ENCODE measurements around the gene SLC25A27.

Gene SLC25A27

DNA sequence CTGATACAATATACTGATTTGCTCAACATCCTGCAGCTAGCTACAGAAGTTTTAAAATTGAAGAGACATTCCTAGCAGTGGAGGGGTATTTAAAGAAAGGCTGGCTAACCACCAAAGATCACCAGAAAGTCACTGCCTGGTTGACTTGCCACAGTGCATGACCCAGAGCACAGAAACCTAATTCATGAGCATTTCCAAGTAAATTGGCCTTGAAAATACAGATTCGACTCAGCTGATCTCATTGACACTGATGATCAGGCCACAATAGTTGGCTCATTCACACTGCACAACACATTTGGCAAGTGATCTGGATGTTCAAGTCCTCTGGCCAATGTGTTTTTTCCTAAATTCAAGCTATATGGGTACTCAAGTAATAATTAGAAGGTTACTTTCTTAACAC is 21.6 kb downstream of the SLC25A27 start:
- no peaks in the 10 kb centered on the region for H3K36me3 ChIP-seq (replicated peaks; ENCODE audit: insufficient read depth, low read length)
- H3K9me2 ChIP-seq (replicated peaks; ENCODE audit: insufficient read depth, low read length) = no peaks in the 10 kb centered on the region
- no peaks in the 10 kb centered on the region for H3K27me3 ChIP-seq (replicated peaks; ENCODE audit: insufficient read depth, low read length)
- H3K4me1 ChIP-seq (ENCODE audit: low read length) = no peaks in the 10 kb centered on the region
- TF ChIP-seq EZH2phosphoT487 (IDR thresholded peaks at IDR 0.05; ENCODE audit: low read length) = no peak
- no peak for TF ChIP-seq EZH2 (optimal IDR thresholded peaks at IDR 0.05; ENCODE audit: low read depth, low read length)
- TF ChIP-seq, protein P1, sequence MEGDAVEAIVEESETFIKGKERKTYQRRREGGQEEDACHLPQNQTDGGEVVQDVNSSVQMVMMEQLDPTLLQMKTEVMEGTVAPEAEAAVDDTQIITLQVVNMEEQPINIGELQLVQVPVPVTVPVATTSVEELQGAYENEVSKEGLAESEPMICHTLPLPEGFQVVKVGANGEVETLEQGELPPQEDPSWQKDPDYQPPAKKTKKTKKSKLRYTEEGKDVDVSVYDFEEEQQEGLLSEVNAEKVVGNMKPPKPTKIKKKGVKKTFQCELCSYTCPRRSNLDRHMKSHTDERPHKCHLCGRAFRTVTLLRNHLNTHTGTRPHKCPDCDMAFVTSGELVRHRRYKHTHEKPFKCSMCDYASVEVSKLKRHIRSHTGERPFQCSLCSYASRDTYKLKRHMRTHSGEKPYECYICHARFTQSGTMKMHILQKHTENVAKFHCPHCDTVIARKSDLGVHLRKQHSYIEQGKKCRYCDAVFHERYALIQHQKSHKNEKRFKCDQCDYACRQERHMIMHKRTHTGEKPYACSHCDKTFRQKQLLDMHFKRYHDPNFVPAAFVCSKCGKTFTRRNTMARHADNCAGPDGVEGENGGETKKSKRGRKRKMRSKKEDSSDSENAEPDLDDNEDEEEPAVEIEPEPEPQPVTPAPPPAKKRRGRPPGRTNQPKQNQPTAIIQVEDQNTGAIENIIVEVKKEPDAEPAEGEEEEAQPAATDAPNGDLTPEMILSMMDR (IDR thresholded peaks at IDR 0.05; ENCODE audit: low read length) = no peak
- no peak overlapping the region for H3K27ac ChIP-seq (ENCODE audit: low read length)
- DNase-seq = no peak
- H3K4me3 ChIP-seq (ENCODE audit: low read length) = no peak overlapping the region
- no peak overlapping the region for H2AFZ ChIP-seq (ENCODE audit: low read length)
- no peak overlapping the region for H3K9ac ChIP-seq (ENCODE audit: low read length)
- H3K9me3 ChIP-seq (replicated peaks; ENCODE audit: insufficient read depth, low read length) = no peaks in the 10 kb centered on the region
- H4K20me1 ChIP-seq (ENCODE audit: insufficient read depth, low read length) = no peaks in the 10 kb centered on the region
- no peaks in the 10 kb centered on the region for H3K79me2 ChIP-seq (ENCODE audit: low read length)
- no peaks in the 10 kb centered on the region for H3F3A ChIP-seq (ENCODE audit: insufficient read depth, low read length)
- H3K4me2 ChIP-seq (ENCODE audit: low read depth, low read length) = no peak overlapping the region

DNA sequence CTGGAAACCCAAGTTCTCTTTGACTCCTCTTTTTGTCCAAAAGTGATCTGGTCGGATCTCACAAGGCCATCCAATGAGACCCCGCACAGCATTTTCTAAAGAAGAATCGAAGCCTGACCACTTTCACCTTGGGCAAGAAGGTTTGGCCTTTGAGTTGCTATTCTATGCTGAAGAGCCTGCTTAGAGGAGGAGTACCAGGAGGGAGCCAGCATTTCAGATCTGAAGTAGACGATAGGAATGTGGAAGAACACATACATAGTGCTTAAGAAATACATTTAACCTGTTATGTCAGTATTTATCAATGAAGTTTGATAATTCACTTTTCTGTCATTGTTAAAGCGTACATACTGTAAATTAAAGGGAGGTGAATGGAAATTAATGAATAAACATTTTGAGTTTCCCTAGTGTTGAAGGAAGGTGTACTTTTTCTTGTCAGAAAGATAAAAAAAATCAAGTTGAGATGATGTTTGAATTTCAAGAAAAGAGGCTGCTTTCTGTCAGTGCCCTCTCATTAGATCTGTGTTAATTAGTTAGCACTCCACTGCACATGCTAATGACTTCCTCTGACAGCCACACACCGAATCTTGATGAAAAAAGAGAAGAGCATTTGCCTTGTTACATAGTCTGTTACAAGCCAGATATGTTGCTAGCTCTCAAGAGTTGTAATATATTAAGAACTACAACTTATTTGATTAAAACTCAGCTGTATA is 24.0 kb downstream of the SLC25A27 start:
- Histone ChIP-seq H3K36me3 (replicated peaks; ENCODE audit: insufficient read depth, low read length) (no peaks in the 10 kb centered on the region), H3K4me3 (ENCODE audit: low read length) (no peak overlapping the region), H3K9me2 (replicated peaks; ENCODE audit: insufficient read depth, low read length) (no peaks in the 10 kb centered on the region), H3F3A (ENCODE audit: insufficient read depth, low read length) (no peaks in the 10 kb centered on the region), H3K79me2 (ENCODE audit: low read length) (no peaks in the 10 kb centered on the region), H3K27ac (ENCODE audit: low read length) (no peak overlapping the region), H3K4me1 (ENCODE audit: low read length) (no peaks in the 10 kb centered on the region), H3K9me3 (replicated peaks; ENCODE audit: insufficient read depth, low read length) (no peaks in the 10 kb centered on the region), H4K20me1 (ENCODE audit: insufficient read depth, low read length) (no peaks in the 10 kb centered on the region), H3K4me2 (ENCODE audit: low read depth, low read length) (no peak overlapping the region), H3K27me3 (replicated peaks; ENCODE audit: insufficient read depth, low read length) (no peaks in the 10 kb centered on the region), H2AFZ (ENCODE audit: low read length) (no peak overlapping the region), H3K9ac (ENCODE audit: low read length) (no peak overlapping the region)
- TF ChIP-seq EZH2phosphoT487 (IDR thresholded peaks at IDR 0.05; ENCODE audit: low read length) = no peak
- no peak for TF ChIP-seq EZH2 (optimal IDR thresholded peaks at IDR 0.05; ENCODE audit: low read depth, low read length)
- TF ChIP-seq, protein P1 (IDR thresholded peaks at IDR 0.05; ENCODE audit: low read length) = no peak
- no peak for DNase-seq

DNA sequence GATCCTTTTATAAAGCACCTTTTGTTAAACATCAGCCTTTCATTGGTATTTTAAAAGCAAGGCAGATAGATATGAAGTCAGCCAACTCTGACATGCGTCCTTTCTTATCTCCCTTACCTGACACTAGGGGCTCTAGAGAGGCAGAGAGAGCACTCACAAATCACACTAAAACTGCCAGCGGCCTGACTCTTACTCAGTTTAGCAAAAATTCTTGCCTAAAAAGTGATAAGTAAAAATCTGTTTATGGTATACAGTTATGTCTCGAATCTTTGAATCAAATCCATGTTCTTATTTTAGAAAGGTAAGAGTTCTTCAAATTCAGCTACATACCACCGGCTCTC is 24.5 kb downstream of the SLC25A27 start:
- no peaks in the 10 kb centered on the region for H3K4me1 ChIP-seq (ENCODE audit: low read length)
- H3K9me3 ChIP-seq (replicated peaks; ENCODE audit: insufficient read depth, low read length) = no peaks in the 10 kb centered on the region
- H3K27me3 ChIP-seq (replicated peaks; ENCODE audit: insufficient read depth, low read length) = no peaks in the 10 kb centered on the region
- no peaks in the 10 kb centered on the region for H3F3A ChIP-seq (ENCODE audit: insufficient read depth, low read length)
- no peaks in the 10 kb centered on the region for H4K20me1 ChIP-seq (ENCODE audit: insufficient read depth, low read length)
- no peak for DNase-seq
- TF ChIP-seq, protein P1 (IDR thresholded peaks at IDR 0.05; ENCODE audit: low read length) = peak; percentile 21
- TF ChIP-seq EZH2phosphoT487 (IDR thresholded peaks at IDR 0.05; ENCODE audit: low read length) (no peak), EZH2 (optimal IDR thresholded peaks at IDR 0.05; ENCODE audit: low read depth, low read length) (no peak)
- H3K9me2 ChIP-seq (replicated peaks; ENCODE audit: insufficient read depth, low read length) = no peaks in the 10 kb centered on the region
- H2AFZ ChIP-seq (ENCODE audit: low read length) = no peak overlapping the region
- H3K4me3 ChIP-seq (ENCODE audit: low read length) = no peak overlapping the region
- no peak overlapping the region for H3K9ac ChIP-seq (ENCODE audit: low read length)
- no peaks in the 10 kb centered on the region for H3K79me2 ChIP-seq (ENCODE audit: low read length)
- no peaks in the 10 kb centered on the region for H3K36me3 ChIP-seq (replicated peaks; ENCODE audit: insufficient read depth, low read length)
- no peak overlapping the region for H3K27ac ChIP-seq (ENCODE audit: low read length)
- no peak overlapping the region for H3K4me2 ChIP-seq (ENCODE audit: low read depth, low read length)

Data from MM.1S (cell line).